ENCODE results near the gene MRPL52. TPM values are rescaled to one million over a fixed set of nuclear protein-coding genes. Genes with fewer than 3 reads are reported as not detected.

The MRPL52 gene
- total and polyA plus RNA-seq, 10 of the 15 experiments (the other 5 are each of a cell fraction or from before 2014, with no cell fraction given): 51.7 to 541 (median 142) TPM

GRCh38 chr14:22786685-22787084 lies 43.0 kb upstream of the MRPL52 start (continued):
- TF ChIP-seq, protein P1, sequence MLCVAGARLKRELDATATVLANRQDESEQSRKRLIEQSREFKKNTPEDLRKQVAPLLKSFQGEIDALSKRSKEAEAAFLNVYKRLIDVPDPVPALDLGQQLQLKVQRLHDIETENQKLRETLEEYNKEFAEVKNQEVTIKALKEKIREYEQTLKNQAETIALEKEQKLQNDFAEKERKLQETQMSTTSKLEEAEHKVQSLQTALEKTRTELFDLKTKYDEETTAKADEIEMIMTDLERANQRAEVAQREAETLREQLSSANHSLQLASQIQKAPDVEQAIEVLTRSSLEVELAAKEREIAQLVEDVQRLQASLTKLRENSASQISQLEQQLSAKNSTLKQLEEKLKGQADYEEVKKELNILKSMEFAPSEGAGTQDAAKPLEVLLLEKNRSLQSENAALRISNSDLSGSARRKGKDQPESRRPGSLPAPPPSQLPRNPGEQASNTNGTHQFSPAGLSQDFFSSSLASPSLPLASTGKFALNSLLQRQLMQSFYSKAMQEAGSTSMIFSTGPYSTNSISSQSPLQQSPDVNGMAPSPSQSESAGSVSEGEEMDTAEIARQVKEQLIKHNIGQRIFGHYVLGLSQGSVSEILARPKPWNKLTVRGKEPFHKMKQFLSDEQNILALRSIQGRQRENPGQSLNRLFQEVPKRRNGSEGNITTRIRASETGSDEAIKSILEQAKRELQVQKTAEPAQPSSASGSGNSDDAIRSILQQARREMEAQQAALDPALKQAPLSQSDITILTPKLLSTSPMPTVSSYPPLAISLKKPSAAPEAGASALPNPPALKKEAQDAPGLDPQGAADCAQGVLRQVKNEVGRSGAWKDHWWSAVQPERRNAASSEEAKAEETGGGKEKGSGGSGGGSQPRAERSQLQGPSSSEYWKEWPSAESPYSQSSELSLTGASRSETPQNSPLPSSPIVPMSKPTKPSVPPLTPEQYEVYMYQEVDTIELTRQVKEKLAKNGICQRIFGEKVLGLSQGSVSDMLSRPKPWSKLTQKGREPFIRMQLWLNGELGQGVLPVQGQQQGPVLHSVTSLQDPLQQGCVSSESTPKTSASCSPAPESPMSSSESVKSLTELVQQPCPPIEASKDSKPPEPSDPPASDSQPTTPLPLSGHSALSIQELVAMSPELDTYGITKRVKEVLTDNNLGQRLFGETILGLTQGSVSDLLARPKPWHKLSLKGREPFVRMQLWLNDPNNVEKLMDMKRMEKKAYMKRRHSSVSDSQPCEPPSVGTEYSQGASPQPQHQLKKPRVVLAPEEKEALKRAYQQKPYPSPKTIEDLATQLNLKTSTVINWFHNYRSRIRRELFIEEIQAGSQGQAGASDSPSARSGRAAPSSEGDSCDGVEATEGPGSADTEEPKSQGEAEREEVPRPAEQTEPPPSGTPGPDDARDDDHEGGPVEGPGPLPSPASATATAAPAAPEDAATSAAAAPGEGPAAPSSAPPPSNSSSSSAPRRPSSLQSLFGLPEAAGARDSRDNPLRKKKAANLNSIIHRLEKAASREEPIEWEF (IDR thresholded peaks at IDR 0.05; ENCODE audit: insufficient replicate concordance, low read depth, low read length): no peak
- TF ChIP-seq RELB (IDR thresholded peaks at IDR 0.05; ENCODE audit: low read depth) (no peak), MTA3 (IDR thresholded peaks at IDR 0.05; ENCODE audit: borderline replicate concordance, low read length) (no peak), TARDBP (IDR thresholded peaks at IDR 0.05; ENCODE audit: borderline replicate concordance) (no peak), TCF3 (IDR thresholded peaks at IDR 0.05; ENCODE audit: borderline replicate concordance, insufficient read depth, low read depth, low read length) (no peak), SREBF2 (IDR thresholded peaks at IDR 0.05; ENCODE audit: low read length) (no peak), CREB1 (IDR thresholded peaks at IDR 0.05; ENCODE audit: low read depth) (no peak), CHD1 (IDR thresholded peaks at IDR 0.05; ENCODE audit: low read depth, low read length) (no peak)
- TF ChIP-seq, protein P2, sequence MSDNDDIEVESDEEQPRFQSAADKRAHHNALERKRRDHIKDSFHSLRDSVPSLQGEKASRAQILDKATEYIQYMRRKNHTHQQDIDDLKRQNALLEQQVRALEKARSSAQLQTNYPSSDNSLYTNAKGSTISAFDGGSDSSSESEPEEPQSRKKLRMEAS (IDR thresholded peaks at IDR 0.05; ENCODE audit: low read depth, low read length): no peak
